Pancreas (tissue), 10 donors: ENCODE measurements around the gene UBE2K. TPM values are rescaled to one million over a fixed set of nuclear protein-coding genes. Genes with fewer than 3 reads are reported as not detected.

Experiments used
- ATAC-seq, 4 donors: fragments of 200-7000 bp; cut with Tn5 transposase; one replicate each; pipeline versions ENCODE4 v1.8.0 to v1.9.1; 2020; ENCODE audit warnings: mild to moderate bottlenecking in 4 of 4, moderate library complexity in 4 of 4
- DNase-seq, 6 donors: peaks; one replicate each; pipeline ENCODE4 v3.0.0-alpha.2; 2020
- FAIRE-seq: peaks from 2 replicates; lab custom pipeline; 2012; peaks lifted over from hg19 to GRCh38; lab: Jason Lieb, UNC
- H3K27ac ChIP-seq, 4 donors: fragments of 200-600 bp; sonication (generic); 1 replicate in 3 of 4; 2 replicates in 1 of 4; pipeline versions ENCODE4 v1.5.0 to v1.8.0; 2020
- H3K27me3 ChIP-seq, 4 donors: fragments of 200-600 bp; one replicate each; pipeline ENCODE4 v1.8.0; 2021
- H3K36me3 ChIP-seq, 3 donors: fragments of 200-600 bp; sonication (generic) in 1 of 3; one replicate each; pipeline versions ENCODE4 v1.5.0 to v1.8.0; 2020 to 2021
- H3K4me1 ChIP-seq, 3 donors: fragments of 200-600 bp; one replicate each; pipeline ENCODE4 v1.8.0; 2021
- H3K4me3 ChIP-seq, 4 donors: fragments of 200-600 bp; sonication (generic) in 2 of 4; one replicate each; pipeline versions ENCODE4 v1.5.0 to v1.8.0; 2020 to 2021
- H3K9me3 ChIP-seq, 4 donors: fragments of 200-600 bp; one replicate each; pipeline ENCODE4 v1.8.0; 2021
- CTCF ChIP-seq, 4 donors: fragments of 200-600 bp; sonication (generic) in 3 of 4; IDR thresholded peaks; one replicate each; pipeline versions ENCODE4 v1.5.0 to v1.8.0; 2021; ENCODE audit warnings: antibody characterized with exemption in 4 of 4
- WGBS, 2 donors: extraction: QIAGEN DNeasy Blood & Tissue Kit; methylation state at CpG; one replicate each; pipeline ENCODE4 v1.1.7; 2013; 5-methylcytosine and 5-hydroxymethylcytosine counted together
- intact Hi-C, 3 donors: fragments of 100-400 bp; cut with DNase I; formaldehyde crosslinking; loops; one replicate each; pipeline versions ENCODE4 v1.11.1 to v1.14.2; 2022
- polyA plus RNA-seq, 2 donors: library from polyadenylated mRNA; stranded (reverse); fragments of 200-250 nt; gene quantifications; one replicate each; pipeline ENCODE4 v1.2.3, GENCODE V29; 2013
- total RNA-seq, 6 donors: library from RNA; stranded (reverse); fragmentation: NEBNext Ultra II Directional in 4 of 6; extraction: Animal tissue kit (Norgen Biotek cat#: 25700) in 4 of 6; gene quantifications; one replicate each; pipeline versions ENCODE4 v1.2.1 to v1.2.4, GENCODE V29; 2021 to 2023
- donor health status: healthy with polysubstance abuse.
- donor health status: DM: no; HTN: no; CAD: no; lungs with moderate emphysema.
- donor health status: DM: no; HTN: no; CAD: no.
- donor health status: control.
- donor health status: control.
- donor health status: Bipolar disorder and iron deficiency.
- donor health status: DM: yes; HTN: yes; CAD: no.
- donor health status: DM: no; HTN: no; CAD: no.
- donor health status: DM: no; HTN: no; CAD: no.
- donor health status: DM: yes; HTN: yes; CAD: no.

The UBE2K gene
- total and polyA plus RNA-seq, 8 donors: 14.1 to 32.4 (median 19.3) TPM

- Histone ChIP-seq H3K36me3 (peaks cover 0 to 7% (median 0%) of the 10 kb centered on the region in 3 donors), H3K9me3 (no peaks in the 10 kb centered on the region), H3K4me3 (no peak overlapping the region), H3K27me3 (no peaks in the 10 kb centered on the region), H3K27ac (no peak overlapping the region), H3K4me1 (no peaks in the 10 kb centered on the region)
- ATAC-seq (no peak), FAIRE-seq (no peak), DNase-seq (no peak)
- TF ChIP-seq CTCF (IDR thresholded peaks at IDR 0.05): no peak
- intact Hi-C loops: no loop called here
- 89 to 91% methylated on average over 6 of the region's 6 CpGs for WGBS, 2 donors
Observed at GRCh38 chr4:39758176-39758575, 60.2 kb downstream of the UBE2K start.

GRCh38 chr4:39759569-39759968, 61.6 kb downstream of the UBE2K start:
- Histone ChIP-seq H3K4me1 (no peaks in the 10 kb centered on the region), H3K36me3 (peaks cover 0 to 7% (median 0%) of the 10 kb centered on the region in 3 donors), H3K27me3 (no peaks in the 10 kb centered on the region), H3K9me3 (no peaks in the 10 kb centered on the region), H3K27ac (no peak overlapping the region), H3K4me3 (no peak overlapping the region)
- WGBS, 2 donors: 86 to 94% methylated on average over 4 of the region's 4 CpGs
- FAIRE-seq (no peak), ATAC-seq (no peak), DNase-seq (no peak)
- TF ChIP-seq CTCF (IDR thresholded peaks at IDR 0.05): no peak
- intact Hi-C loops: no loop called here

- H3K4me1 ChIP-seq: no peaks in the 10 kb centered on the region
- no peak for DNase-seq
- H3K27me3 ChIP-seq: no peaks in the 10 kb centered on the region
- intact Hi-C loops: no loop called here
- no peaks in the 10 kb centered on the region for H3K9me3 ChIP-seq
- no peak for TF ChIP-seq CTCF (IDR thresholded peaks at IDR 0.05)
- H3K27ac ChIP-seq: no peak overlapping the region
- ATAC-seq: no peak
- FAIRE-seq: no peak
- H3K4me3 ChIP-seq: no peak overlapping the region
- 84 to 85% methylated on average over 4 of the region's 4 CpGs for WGBS, 2 donors
- peaks cover 0 to 7% (median 0%) of the 10 kb centered on the region in 3 donors for H3K36me3 ChIP-seq
Observed at GRCh38 chr4:39761005-39761667, 63.2 kb downstream of the UBE2K start.

- no peak for TF ChIP-seq CTCF (IDR thresholded peaks at IDR 0.05)
- no peaks in the 10 kb centered on the region for H3K9me3 ChIP-seq
- no peaks in the 10 kb centered on the region for H3K4me1 ChIP-seq
- no peak overlapping the region for H3K4me3 ChIP-seq
- H3K27me3 ChIP-seq: no peaks in the 10 kb centered on the region
- no peak overlapping the region for H3K27ac ChIP-seq
- FAIRE-seq: no peak
- 89 to 90% methylated on average over 9 of the region's 9 CpGs for WGBS, 2 donors
- intact Hi-C loops: no loop called here
- ATAC-seq: no peak
- H3K36me3 ChIP-seq: peaks cover 0 to 7% (median 7%) of the 10 kb centered on the region in 3 donors
- no peak for DNase-seq
Observed at GRCh38 chr4:39763714-39764572, 66.0 kb downstream of the UBE2K start.
